ENCODE data around the gene SCIMP.

- no peak for TF ChIP-seq ESRRA (CRISPR knock-in tag; IDR thresholded peaks at IDR 0.05; ENCODE audit: low read depth)
- no peak for TF ChIP-seq RARG (CRISPR knock-in tag; IDR thresholded peaks at IDR 0.05; ENCODE audit: low read depth)
- no peak for TF ChIP-seq DPF2 (CRISPR knock-in tag; IDR thresholded peaks at IDR 0.05; ENCODE audit: borderline replicate concordance, low read depth)
- no peak for TF ChIP-seq POLR2AphosphoS2 (IDR thresholded peaks at IDR 0.05; ENCODE audit: low read depth, low read length)
Observed at GRCh38 chr17:5184288-5184687, 50.4 kb downstream of the SCIMP start.
